HG03354 (cell line): ENCODE results near the gene KCNJ1.
A peak's percentile ranks its signal among the peaks of the same experiment; 100 is the strongest.

Experiments
- ATAC-seq: cut with Tn5 transposase; IDR thresholded peaks from one replicate; pipeline ENCODE4 v1.9.1; 2021; ENCODE audit warnings: mild to moderate bottlenecking; ENCODE audit not compliant: unreplicated experiment, poor library complexity, severe bottlenecking

Gene KCNJ1

GRCh38 chr11:128867277-128867676 lies at the start of gene KCNJ1:
Gene KCNJ1 (minus strand): TSS chr11:128867296. CDS start chr11:128840243, 27,053 bp downstream.
- no peak for ATAC-seq

DNA sequence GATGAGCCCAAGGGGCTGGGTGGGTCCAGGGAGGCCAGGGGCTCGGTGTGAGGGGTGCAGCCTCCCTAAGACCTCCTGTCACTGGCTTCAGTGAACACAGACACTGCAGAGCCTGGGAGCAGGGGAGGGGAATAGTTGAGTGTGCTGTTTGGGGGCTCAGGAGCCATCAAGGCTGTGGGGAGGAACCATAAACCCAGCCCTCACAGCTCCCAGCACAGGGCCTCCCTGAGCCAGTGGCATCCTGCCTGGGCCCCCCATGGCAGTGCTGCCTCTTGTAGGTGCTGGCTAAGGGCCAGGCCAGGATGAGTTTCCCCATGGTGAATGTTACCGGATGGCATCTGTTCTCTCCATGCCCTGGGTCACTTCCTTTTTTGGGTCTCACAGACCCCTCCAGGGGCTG lies 49.6 kb upstream of the KCNJ1 start:
- ATAC-seq = no peak

DNA sequence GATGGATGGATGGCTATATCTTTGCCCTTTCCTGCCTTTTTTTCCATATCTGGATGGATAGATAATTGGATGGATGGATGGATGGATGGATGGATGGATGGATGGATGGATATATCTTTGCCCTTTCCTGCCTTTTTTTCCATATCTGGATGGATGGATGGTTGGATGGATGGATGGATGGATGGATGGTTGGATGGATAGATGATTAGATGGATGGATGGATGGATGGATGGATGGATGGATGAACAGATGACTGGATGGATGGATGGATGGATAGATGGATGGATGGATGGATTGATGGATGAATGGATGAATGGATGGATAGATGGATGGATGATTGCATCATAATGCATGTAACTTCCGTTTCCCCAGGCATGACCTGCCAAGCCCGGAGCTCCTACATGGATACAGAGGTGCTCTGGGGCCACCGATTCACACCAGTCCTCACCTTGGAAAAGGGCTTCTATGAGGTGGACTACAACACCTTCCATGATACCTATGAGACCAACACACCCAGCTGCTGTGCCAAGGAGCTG lies 49.0 kb upstream of the KCNJ1 start:
- no peak for ATAC-seq

DNA sequence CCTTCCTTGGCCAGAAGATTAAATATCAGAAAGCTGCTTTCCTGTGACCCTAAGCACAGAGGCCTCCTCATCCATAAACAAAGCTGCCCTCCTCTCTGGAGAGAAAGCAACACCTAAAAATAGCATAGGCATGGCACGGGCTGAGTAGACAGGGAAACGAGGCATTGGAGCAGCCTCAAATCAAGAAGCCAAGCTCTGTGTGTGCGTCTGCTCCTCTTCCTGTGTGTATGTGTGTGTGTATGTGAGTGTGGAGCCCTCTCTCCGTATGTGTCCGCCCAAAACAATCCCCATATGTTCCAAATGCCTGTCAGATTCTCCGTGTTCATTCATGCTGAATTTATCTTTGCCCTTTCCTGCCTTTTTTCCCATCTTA lies 48.0 kb upstream of the KCNJ1 start:
- no peak for ATAC-seq

GRCh38 chr11:128914216-128915148 lies 47.4 kb upstream of the KCNJ1 start:
- no peak for ATAC-seq

DNA sequence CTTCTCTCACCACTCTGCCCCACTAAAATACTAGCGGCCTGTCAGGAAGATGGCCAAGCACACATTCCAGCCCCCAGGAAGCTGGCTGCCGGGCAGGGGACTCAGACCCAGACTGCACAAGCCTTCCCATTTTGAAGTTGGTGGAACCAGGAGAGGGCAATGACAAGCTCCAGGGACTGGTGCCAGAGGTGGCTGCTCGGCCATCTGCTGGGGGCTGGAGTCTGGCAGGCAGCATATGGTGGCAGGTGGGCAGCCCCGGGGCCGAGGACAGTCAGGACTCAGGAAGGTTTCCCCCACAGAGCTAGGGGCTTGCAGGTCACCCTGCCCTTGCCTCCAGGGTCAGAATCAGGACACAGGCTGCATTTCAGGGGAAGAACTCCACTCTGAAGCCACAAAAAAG lies 46.7 kb upstream of the KCNJ1 start:
- no peak for ATAC-seq

DNA sequence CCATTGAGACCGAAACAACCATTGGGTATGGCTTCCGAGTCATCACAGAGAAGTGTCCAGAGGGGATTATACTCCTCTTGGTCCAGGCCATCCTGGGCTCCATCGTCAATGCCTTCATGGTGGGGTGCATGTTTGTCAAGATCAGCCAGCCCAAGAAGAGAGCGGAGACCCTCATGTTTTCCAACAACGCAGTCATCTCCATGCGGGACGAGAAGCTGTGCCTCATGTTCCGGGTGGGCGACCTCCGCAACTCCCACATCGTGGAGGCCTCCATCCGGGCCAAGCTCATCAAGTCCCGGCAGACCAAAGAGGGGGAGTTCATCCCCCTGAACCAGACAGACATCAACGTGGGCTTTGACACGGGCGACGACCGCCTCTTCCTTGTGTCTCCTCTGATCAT lies 44.6 kb upstream of the KCNJ1 start:
- no peak for ATAC-seq

- no peak for ATAC-seq
Observed at GRCh38 chr11:128911239-128911638, 44.1 kb upstream of the KCNJ1 start.

DNA sequence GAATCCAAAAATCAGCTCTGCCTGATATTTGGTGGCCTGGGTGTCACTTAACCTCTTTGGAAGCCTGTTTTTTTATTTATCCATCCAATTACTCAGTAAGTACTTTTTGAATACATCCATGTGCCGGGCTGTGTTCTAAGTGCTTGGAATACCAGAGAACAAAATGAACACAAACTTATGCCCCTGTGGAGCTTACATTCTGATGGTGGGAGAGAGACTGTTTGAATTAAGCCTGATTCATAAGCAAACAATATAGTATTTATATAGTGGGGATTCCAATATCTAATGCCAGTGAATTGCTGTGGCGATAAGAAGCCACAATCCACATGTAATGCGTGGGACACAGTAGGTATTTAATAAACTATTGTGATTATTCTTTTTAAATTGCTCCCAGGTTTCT lies 43.5 kb upstream of the KCNJ1 start:
- ATAC-seq = no peak

DNA sequence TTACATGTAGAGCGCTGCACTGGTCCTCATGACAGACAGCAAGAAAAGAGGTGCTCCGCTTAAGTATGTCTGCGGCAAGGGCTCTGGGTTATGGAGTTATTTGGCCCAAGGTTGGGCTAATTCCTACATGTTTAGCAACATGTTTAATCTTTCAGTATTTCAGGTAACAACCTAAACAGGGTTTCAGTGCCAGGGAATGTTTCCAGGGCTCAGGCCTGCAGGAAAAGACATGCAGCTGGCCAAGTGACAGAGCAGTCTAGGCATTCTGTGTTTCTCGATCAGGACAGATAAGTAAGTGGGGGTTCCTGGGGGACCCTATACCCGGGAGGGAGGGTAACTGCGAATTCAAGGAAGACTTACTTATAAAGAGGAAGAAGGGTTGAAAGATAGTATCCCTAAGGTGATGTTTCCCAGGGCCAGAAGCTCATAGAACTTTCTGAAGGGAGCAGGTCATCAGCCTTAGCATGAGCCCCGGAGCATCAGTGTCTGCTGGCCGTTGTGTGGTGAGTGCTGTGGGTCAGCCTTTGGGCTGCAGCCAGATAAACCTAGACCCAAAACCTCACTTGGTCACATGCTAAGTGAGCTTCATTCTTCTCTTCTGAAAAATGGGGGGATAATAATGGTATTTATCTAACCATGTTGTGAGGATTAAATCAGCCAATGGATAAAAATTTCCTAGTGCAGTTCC lies 42.5 kb upstream of the KCNJ1 start:
- no peak for ATAC-seq

GRCh38 chr11:128908391-128909246 lies 41.5 kb upstream of the KCNJ1 start:
- ATAC-seq = no peak

DNA sequence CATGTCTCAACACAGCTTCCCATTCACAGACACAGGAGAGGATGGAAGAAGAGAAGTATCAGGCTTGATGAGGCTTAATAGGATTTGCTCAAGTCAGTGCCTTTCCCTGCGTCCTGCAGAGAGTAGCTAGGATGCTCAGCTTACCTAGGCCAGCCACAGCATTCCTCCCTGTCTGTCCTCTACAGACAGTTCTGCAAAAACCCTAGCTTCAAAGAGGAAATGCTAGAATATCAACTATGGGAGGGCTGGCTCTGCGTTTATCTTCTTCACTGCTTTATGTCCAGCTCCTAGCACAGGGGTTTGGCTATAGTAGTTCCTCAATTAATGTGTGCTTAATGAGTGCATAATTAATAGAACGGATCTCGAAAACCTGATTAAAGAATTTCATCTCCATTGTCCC lies 40.5 kb upstream of the KCNJ1 start:
- ATAC-seq = no peak

DNA sequence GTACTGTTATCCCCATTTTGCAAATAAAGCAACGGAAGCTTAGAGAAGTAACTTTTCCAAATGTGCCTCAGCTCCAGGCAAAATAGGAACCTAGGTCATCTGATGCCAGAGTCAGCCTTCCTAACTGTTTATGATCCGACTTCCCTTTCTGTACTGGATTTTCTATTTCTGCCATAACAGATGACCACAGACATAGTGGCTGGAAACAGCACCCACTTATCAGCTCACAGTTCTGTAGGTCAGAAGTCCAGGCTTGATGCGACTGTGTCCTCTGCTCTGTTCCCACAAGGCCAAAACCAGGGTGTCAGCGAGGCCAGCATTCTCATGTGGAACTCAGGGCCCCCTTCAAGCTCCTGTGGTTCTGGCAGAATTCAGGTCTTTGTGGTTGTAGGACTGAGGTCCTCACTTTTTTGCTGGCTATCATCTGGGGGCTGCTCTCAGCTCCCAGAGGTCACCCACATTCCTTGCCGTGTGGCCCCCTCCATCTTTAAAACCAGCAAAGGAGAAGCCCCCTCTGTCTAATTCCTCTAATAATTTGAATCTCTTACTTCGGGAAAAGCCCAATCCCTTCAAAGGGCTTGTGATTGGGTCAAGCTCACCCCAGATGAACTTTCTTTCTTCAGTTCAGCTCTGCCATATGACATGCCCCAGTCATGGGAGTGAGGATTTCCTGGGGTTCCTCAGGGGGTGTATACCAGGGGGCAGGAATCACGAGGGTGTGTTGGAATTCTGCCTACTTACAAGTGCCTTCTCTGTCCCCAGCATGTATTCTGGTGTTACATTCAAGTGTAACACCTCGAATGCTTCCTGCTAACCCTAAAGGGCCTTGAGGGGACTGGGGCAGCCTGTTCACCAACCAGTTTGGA lies 39.3 kb upstream of the KCNJ1 start:
- ATAC-seq = no peak

GRCh38 chr11:128905345-128906184 lies 38.5 kb upstream of the KCNJ1 start:
- ATAC-seq = peak; percentile 54

DNA sequence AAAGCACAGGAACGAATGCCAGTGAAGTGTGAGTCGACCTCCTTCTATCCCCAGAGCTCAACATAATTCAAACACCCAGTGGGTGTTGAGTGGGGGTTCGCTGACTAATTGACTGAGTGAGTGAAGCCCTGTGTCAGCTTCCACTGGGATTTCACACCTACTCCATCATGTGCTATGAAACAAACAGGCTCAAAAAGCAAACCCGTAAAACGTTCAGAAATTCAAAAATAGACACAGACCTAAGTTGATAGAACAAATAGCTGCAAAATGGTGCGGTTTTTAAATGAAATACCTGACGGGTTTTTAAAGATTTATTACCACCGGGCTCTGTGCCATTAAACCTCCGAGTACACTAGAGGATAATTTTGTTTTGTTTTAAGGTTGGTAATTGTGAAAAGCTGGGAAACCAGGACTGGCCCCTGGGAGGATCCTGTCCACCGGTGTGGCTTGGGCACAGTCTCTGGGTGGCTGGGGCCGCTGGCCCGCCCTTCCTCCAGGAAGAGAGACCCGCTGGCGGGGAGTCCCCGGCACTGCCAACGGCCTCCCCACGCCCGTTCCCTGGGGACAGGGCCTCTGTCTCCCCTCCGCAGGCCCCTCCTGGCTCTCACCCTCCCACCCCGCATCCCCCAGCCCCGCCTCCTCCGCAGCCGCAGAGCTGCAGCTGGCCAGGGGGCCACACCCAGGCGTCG lies 37.7 kb upstream of the KCNJ1 start:
- peak; percentile 41 for ATAC-seq

- ATAC-seq = no peak
Observed at GRCh38 chr11:128904303-128904655, 37.2 kb upstream of the KCNJ1 start.

GRCh38 chr11:128903248-128904061 lies 36.4 kb upstream of the KCNJ1 start:
- ATAC-seq = no peak
